HepG2 (cell line): ENCODE results near the gene ZNF615. TPM values are rescaled to one million over a fixed set of nuclear protein-coding genes. Genes with fewer than 3 reads are reported as not detected.

Experiments used
- ATAC-seq: fragments of 200-7000 bp; cut with Tn5 transposase; 3 replicates; pipeline ENCODE4 v1.9.1; 2020; ENCODE audit warnings: mild to moderate bottlenecking, moderate library complexity
- BruUV-seq: library from RNA; stranded (reverse); fragments of 400-500 nt; replicated peaks from 2 replicates; lab custom pipeline; 2021; lab: Mats Ljungman, UMichigan
- CTCF ChIA-PET: fragments of 300-600 bp; formaldehyde crosslinking; extraction: SDS; loops from one replicate; lab custom pipeline; 2021; ENCODE audit warnings: low total read pairs, inconsistent platforms, low intra/inter-chr PET ratio; lab: Yijun Ruan, JAX
- POLR2A ChIA-PET: fragments of 350-600 bp; sonication (Branson Sonifier 250); formaldehyde crosslinking; loops from one replicate; lab custom pipeline; 2020; ENCODE audit warnings: antibody characterized with exemption, inconsistent platforms; lab: Yijun Ruan, JAX
- DNase-seq: peaks from one replicate; pipeline ENCODE4 v3.0.0-alpha.2; 2015; ENCODE audit warnings: low spot score
- FAIRE-seq: peaks from 3 replicates; lab custom pipeline; 2011; peaks lifted over from hg19 to GRCh38; lab: Jason Lieb, UNC
- H2AFZ ChIP-seq: one replicate; pipeline ENCODE4 v1.6.1; 2011; ENCODE audit warnings: low read length, inconsistent platforms
- H3K27ac ChIP-seq: fragments of 300-600 bp; 3 replicates; pipeline ENCODE4 v1.8.0; 2011; ENCODE audit warnings: mixed run types, mild to moderate bottlenecking, mixed read lengths, low read length, inconsistent platforms; ENCODE audit not compliant: insufficient read depth; ENCODE audit errors: extremely low read length
- H3K27me3 ChIP-seq, 2 experiments: fragments of 200-600 bp in 1 of 2; 2 replicates in 1 of 2; 3 replicates in 1 of 2; pipeline versions ENCODE4 v1.6.0 to v1.8.0; 2011; ENCODE audit warnings: low read length in 2 of 2, mild to moderate bottlenecking in 2 of 2, moderate library complexity in 2 of 2, inconsistent platforms in 1 of 2; ENCODE audit not compliant: insufficient read depth in 2 of 2, control insufficient read depth in 1 of 2
- H3K36me3 ChIP-seq, 2 experiments: fragments of 200-600 bp in 1 of 2; replicated peaks in 1 of 2; 2 replicates in 1 of 2; 3 replicates in 1 of 2; pipeline versions ENCODE4 v1.5.1 to v1.8.0; 2011; ENCODE audit warnings: low read length in 2 of 2, inconsistent platforms in 1 of 2; ENCODE audit not compliant: insufficient read depth in 2 of 2, control insufficient read depth in 1 of 2
- H3K4me1 ChIP-seq: 2 replicates; pipeline ENCODE4 v1.5.1; 2012; ENCODE audit warnings: low read length, inconsistent platforms; ENCODE audit not compliant: insufficient read depth
- H3K4me2 ChIP-seq: 2 replicates; pipeline ENCODE4 v1.6.0; 2011; ENCODE audit warnings: low read depth, low read length, inconsistent platforms
- H3K4me3 ChIP-seq, 3 experiments: fragments of 200-600 bp in 1 of 3; sonication (generic), shearing (Covaris generic) in 1 of 3; replicated peaks in 1 of 3; 2 replicates each; pipeline ENCODE4 v1.5.1; 2011 to 2016; ENCODE audit warnings: low read length in 3 of 3, inconsistent platforms in 2 of 3, low read depth in 2 of 3, mild to moderate bottlenecking in 2 of 3, control low read depth in 1 of 3, mixed read lengths in 1 of 3; ENCODE audit not compliant: insufficient read depth in 1 of 3
- H3K79me2 ChIP-seq: one replicate; pipeline ENCODE4 v1.6.1; 2011; ENCODE audit warnings: low read length, inconsistent platforms; ENCODE audit not compliant: insufficient read depth
- H3K9ac ChIP-seq: 2 replicates; pipeline ENCODE4 v1.6.0; 2011; ENCODE audit warnings: mild to moderate bottlenecking, low read depth, low read length, inconsistent platforms; ENCODE audit not compliant: insufficient read depth
- H3K9me3 ChIP-seq: 2 replicates; pipeline ENCODE4 v1.5.1; 2012; ENCODE audit warnings: mild to moderate bottlenecking, low read length
- H4K20me1 ChIP-seq: 2 replicates; pipeline ENCODE4 v1.6.0; 2011; ENCODE audit warnings: inconsistent platforms, mild to moderate bottlenecking, low read length, moderate library complexity; ENCODE audit not compliant: insufficient read depth
- FOXJ3 ChIP-seq: sonication (generic); formaldehyde crosslinking; IDR thresholded peaks from 2 replicates; pipeline ENCODE4 v1.4.0; 2020; ENCODE audit warnings: missing genetic modification reagents, mild to moderate bottlenecking, borderline replicate concordance
- FOXK1 ChIP-seq: sonication (generic); formaldehyde crosslinking; IDR thresholded peaks from 2 replicates; pipeline ENCODE4 v1.4.0; 2020; ENCODE audit warnings: low read depth, missing genetic modification reagents, borderline replicate concordance
- POGZ ChIP-seq: sonication (generic); formaldehyde crosslinking; IDR thresholded peaks from 2 replicates; pipeline ENCODE4 v1.4.0; 2020; ENCODE audit warnings: mild to moderate bottlenecking, missing genetic modification reagents
- RFXAP ChIP-seq: sonication (generic); formaldehyde crosslinking; IDR thresholded peaks from 2 replicates; pipeline ENCODE4 v1.4.0; 2020; ENCODE audit warnings: missing genetic modification reagents, borderline replicate concordance
- ZFYVE20 ChIP-seq: sonication (generic); formaldehyde crosslinking; IDR thresholded peaks from 2 replicates; pipeline ENCODE4 v1.8.0; 2023; ENCODE audit warnings: low read depth, mild to moderate bottlenecking, moderate library complexity, missing genetic modification reagents, borderline replicate concordance
- ZNF569 ChIP-seq: sonication (generic); formaldehyde crosslinking; IDR thresholded peaks from 2 replicates; pipeline ENCODE4 v1.5.0; 2020; ENCODE audit warnings: mild to moderate bottlenecking, missing genetic modification reagents, moderate library complexity, borderline replicate concordance
- ZNF616 ChIP-seq: sonication (generic); formaldehyde crosslinking; IDR thresholded peaks from 2 replicates; pipeline ENCODE4 v1.5.0; 2020; ENCODE audit warnings: low read depth, mild to moderate bottlenecking, missing genetic modification reagents
- ZNF7 ChIP-seq: IDR thresholded peaks from 2 replicates; pipeline ENCODE4 v1.6.1; 2016; ENCODE audit warnings: missing biosample characterization, missing genetic modification reagents
- WGBS: methylation state at CpG from one replicate; pipeline ENCODE4 v1.1.6; 2017; ENCODE audit warnings: low lambda C conversion rate; 5-methylcytosine and 5-hydroxymethylcytosine counted together
- in situ Hi-C: cut with HindIII; loops from 2 replicates; pipeline ENCODE4 v1.10.0; 2017; ENCODE audit warnings: low pct_unique_long_range_greater_than_20kb; ENCODE audit not compliant: extremely low pct_ligation_motif_present
- intact Hi-C: fragments of 100-400 bp; cut with micrococcal nuclease; formaldehyde crosslinking; loops from one replicate; pipeline ENCODE4 v1.10.0; 2022; ENCODE audit not compliant: unreplicated experiment
- polyA plus RNA-seq, 8 experiments: library from polyadenylated mRNA; depleted of rRNA in 3 of 8; stranded (reverse) in 7 of 8; unstranded in 1 of 8; fragments of >200 nt; fragmentation: Illumina TruSeq in 4 of 8; extraction: Trizol in 4 of 8; gene quantifications; 2 replicates each; pipeline versions ENCODE4 v1.2.1 to v1.2.3, GENCODE V29; 2011 to 2016; ENCODE audit warnings: low read depth in 4 of 8, missing spikeins in 1 of 8, mixed read lengths in 1 of 8; ENCODE audit not compliant: insufficient read depth in 1 of 8
- total RNA-seq, 5 experiments: library from RNA; depleted of rRNA; stranded (reverse); fragments of >200 nt; fragmentation: Illumina TruSeq; extraction: Trizol; gene quantifications; 2 replicates each; pipeline ENCODE4 v1.2.3, GENCODE V29; 2016; ENCODE audit warnings: low read depth in 1 of 5
- TF ChIP-seq, protein P1 (sequence below): sonication (generic); formaldehyde crosslinking; IDR thresholded peaks from 2 replicates; pipeline ENCODE4 v1.5.0; 2020; ENCODE audit warnings: missing genetic modification reagents, mild to moderate bottlenecking, borderline replicate concordance
- TF ChIP-seq, protein P2 (sequence below): sonication (generic); formaldehyde crosslinking; IDR thresholded peaks from 2 replicates; pipeline ENCODE4 v1.4.0; 2020; ENCODE audit warnings: missing genetic modification reagents, borderline replicate concordance
- TF ChIP-seq, protein P3 (sequence below), 2 experiments: sonication (generic) in 1 of 2; formaldehyde crosslinking in 1 of 2; IDR thresholded peaks; 2 replicates each; pipeline versions ENCODE4 v1.6.1 to v1.9.0; 2014 to 2022; ENCODE audit warnings: antibody characterized with exemption in 1 of 2, borderline replicate concordance in 1 of 2, inconsistent platforms in 1 of 2, low read depth in 1 of 2, missing genetic modification reagents in 1 of 2

Gene ZNF615
- total and polyA plus RNA-seq, 2 of the 13 experiments (the other 11 are each of a cell fraction or from before 2014, with no cell fraction given) = 5.2 to 7.8 TPM

DNA sequence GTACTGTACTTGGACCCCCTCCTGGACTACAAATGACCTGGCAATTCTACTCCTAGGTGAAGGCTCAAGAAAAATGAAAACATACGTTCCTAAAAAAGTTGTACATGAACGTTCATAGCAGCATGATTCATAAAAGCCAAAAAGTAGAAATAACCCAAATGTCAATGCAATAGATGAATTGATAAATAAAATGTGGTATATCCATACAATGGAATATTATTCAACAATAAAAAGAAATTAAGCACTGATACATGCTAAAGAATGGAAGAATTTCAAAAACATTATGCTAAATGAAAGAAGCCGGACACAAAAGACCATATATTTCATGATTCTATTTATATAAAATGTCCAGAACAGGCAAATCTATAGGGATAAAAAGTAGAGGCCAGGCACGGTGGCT, 31.2 kb upstream of the ZNF615 start:
- Histone ChIP-seq H3K79me2 (no peaks in the 10 kb centered on the region), H3K4me3 (no peak overlapping the region), H3K9ac (no peak overlapping the region), H3K4me1 (no peaks in the 10 kb centered on the region), H3K4me2 (no peak overlapping the region), H3K27me3 (no peaks in the 10 kb centered on the region), H3K9me3 (peaks cover 28% of the 10 kb centered on the region), H4K20me1 (no peaks in the 10 kb centered on the region), H3K27ac (no peak overlapping the region), H2AFZ (no peak overlapping the region), H3K36me3 (peaks cover 28 to 68% of the 10 kb centered on the region in 2 experiments)
- no TSS peak for BruUV-seq
- no peak for ATAC-seq
- CTCF ChIA-PET = no interaction called here
- in situ Hi-C loops = no loop called here
- DNase-seq = no peak
- 96% methylated on average over 4 of the region's 4 CpGs for WGBS
- no peak for FAIRE-seq
- POLR2A ChIA-PET = no interaction called here
- intact Hi-C loops = no loop called here
- no peak for TF ChIP-seq RFXAP
- TF ChIP-seq FOXJ3 = no peak
- no peak for TF ChIP-seq FOXK1 (CRISPR knock-in tag)
- TF ChIP-seq, protein P1, sequence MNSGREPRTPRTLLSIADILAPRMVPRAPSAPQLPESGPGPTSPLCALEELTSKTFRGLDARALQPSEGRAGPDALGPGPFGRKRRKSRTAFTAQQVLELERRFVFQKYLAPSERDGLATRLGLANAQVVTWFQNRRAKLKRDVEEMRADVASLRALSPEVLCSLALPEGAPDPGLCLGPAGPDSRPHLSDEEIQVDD (CRISPR knock-in tag) = no peak
- TF ChIP-seq POGZ (CRISPR knock-in tag) = no peak
- no peak for TF ChIP-seq ZNF569 (CRISPR knock-in tag)
- no peak for TF ChIP-seq ZNF7 (CRISPR knock-in tag)
- TF ChIP-seq, protein P2, sequence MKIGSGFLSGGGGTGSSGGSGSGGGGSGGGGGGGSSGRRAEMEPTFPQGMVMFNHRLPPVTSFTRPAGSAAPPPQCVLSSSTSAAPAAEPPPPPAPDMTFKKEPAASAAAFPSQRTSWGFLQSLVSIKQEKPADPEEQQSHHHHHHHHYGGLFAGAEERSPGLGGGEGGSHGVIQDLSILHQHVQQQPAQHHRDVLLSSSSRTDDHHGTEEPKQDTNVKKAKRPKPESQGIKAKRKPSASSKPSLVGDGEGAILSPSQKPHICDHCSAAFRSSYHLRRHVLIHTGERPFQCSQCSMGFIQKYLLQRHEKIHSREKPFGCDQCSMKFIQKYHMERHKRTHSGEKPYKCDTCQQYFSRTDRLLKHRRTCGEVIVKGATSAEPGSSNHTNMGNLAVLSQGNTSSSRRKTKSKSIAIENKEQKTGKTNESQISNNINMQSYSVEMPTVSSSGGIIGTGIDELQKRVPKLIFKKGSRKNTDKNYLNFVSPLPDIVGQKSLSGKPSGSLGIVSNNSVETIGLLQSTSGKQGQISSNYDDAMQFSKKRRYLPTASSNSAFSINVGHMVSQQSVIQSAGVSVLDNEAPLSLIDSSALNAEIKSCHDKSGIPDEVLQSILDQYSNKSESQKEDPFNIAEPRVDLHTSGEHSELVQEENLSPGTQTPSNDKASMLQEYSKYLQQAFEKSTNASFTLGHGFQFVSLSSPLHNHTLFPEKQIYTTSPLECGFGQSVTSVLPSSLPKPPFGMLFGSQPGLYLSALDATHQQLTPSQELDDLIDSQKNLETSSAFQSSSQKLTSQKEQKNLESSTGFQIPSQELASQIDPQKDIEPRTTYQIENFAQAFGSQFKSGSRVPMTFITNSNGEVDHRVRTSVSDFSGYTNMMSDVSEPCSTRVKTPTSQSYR = no peak
- TF ChIP-seq ZFYVE20 (CRISPR knock-in tag) = no peak
- TF ChIP-seq ZNF616 (CRISPR knock-in tag) = no peak
- TF ChIP-seq, protein P3, sequence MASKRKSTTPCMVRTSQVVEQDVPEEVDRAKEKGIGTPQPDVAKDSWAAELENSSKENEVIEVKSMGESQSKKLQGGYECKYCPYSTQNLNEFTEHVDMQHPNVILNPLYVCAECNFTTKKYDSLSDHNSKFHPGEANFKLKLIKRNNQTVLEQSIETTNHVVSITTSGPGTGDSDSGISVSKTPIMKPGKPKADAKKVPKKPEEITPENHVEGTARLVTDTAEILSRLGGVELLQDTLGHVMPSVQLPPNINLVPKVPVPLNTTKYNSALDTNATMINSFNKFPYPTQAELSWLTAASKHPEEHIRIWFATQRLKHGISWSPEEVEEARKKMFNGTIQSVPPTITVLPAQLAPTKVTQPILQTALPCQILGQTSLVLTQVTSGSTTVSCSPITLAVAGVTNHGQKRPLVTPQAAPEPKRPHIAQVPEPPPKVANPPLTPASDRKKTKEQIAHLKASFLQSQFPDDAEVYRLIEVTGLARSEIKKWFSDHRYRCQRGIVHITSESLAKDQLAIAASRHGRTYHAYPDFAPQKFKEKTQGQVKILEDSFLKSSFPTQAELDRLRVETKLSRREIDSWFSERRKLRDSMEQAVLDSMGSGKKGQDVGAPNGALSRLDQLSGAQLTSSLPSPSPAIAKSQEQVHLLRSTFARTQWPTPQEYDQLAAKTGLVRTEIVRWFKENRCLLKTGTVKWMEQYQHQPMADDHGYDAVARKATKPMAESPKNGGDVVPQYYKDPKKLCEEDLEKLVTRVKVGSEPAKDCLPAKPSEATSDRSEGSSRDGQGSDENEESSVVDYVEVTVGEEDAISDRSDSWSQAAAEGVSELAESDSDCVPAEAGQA (IDR thresholded peaks at IDR 0.05; ENCODE audit: low read depth) = no peak
- TF ChIP-seq, protein P3 (CRISPR knock-in tag; IDR thresholded peaks at IDR 0.05; ENCODE audit: borderline replicate concordance) = no peak
